DMS153 (cell line): ENCODE measurements around the gene SLC25A18.

ENCODE experiments used
- DNase-seq: peaks from one replicate; lab custom pipeline; 2025; lab: John Stamatoyannopoulos, UW

SLC25A18 gene

GRCh38 chr22:17570851-17571631 lies 7.7 kb downstream of the SLC25A18 start:
- no peak for DNase-seq

GRCh38 chr22:17575151-17575550 lies 11.9 kb downstream of the SLC25A18 start:
- DNase-seq = no peak

- DNase-seq = no peak
Measured at GRCh38 chr22:17575681-17576080, 12.4 kb downstream of the SLC25A18 start.

GRCh38 chr22:17576470-17576869 lies 13.2 kb downstream of the SLC25A18 start:
- no peak for DNase-seq

GRCh38 chr22:17578136-17578754 lies 14.9 kb downstream of the SLC25A18 start:
- no peak for DNase-seq

- DNase-seq = no peak
Measured at GRCh38 chr22:17579535-17579981, 16.3 kb downstream of the SLC25A18 start.

- DNase-seq = no peak
Measured at GRCh38 chr22:17580441-17581031, 17.2 kb downstream of the SLC25A18 start.

- DNase-seq = no peak
Measured at GRCh38 chr22:17581056-17581455, 17.8 kb downstream of the SLC25A18 start.

GRCh38 chr22:17581631-17582030 lies 18.3 kb downstream of the SLC25A18 start:
- no peak for DNase-seq

- DNase-seq = no peak
Measured at GRCh38 chr22:17583151-17583550, 19.9 kb downstream of the SLC25A18 start.

GRCh38 chr22:17586831-17587440 lies 23.6 kb downstream of the SLC25A18 start:
- DNase-seq = no peak

- DNase-seq = no peak
Measured at GRCh38 chr22:17587629-17588028, 24.3 kb downstream of the SLC25A18 start.

- no peak for DNase-seq
Measured at GRCh38 chr22:17588606-17589005, 25.3 kb downstream of the SLC25A18 start.

GRCh38 chr22:17589810-17590375 lies 26.6 kb downstream of the SLC25A18 start:
- DNase-seq = no peak

- DNase-seq = no peak
Measured at GRCh38 chr22:17590586-17590985, 27.3 kb downstream of the SLC25A18 start.

- DNase-seq = no peak
Measured at GRCh38 chr22:17592201-17592600, 28.9 kb downstream of the SLC25A18 start.

- DNase-seq = no peak
Measured at GRCh38 chr22:17596226-17596625, 32.9 kb downstream of the SLC25A18 start.

- no peak for DNase-seq
Measured at GRCh38 chr22:17597217-17597616, 33.9 kb downstream of the SLC25A18 start.

- no peak for DNase-seq
Measured at GRCh38 chr22:17598318-17598717, 35.0 kb downstream of the SLC25A18 start.

GRCh38 chr22:17601031-17601430 lies 37.7 kb downstream of the SLC25A18 start:
- no peak for DNase-seq

- no peak for DNase-seq
Measured at GRCh38 chr22:17603668-17604067, 40.4 kb downstream of the SLC25A18 start.

GRCh38 chr22:17606496-17606895 lies 43.2 kb downstream of the SLC25A18 start:
- DNase-seq = no peak
